Measurements from ENCODE around the gene RIPOR3. TPM values are rescaled to one million over a fixed set of nuclear protein-coding genes. Genes with fewer than 3 reads are reported as not detected.

Gene RIPOR3
- polyA plus RNA-seq, 1 of the 3 experiments (the other 2 are of a cell fraction), result 1.2 TPM

DNA sequence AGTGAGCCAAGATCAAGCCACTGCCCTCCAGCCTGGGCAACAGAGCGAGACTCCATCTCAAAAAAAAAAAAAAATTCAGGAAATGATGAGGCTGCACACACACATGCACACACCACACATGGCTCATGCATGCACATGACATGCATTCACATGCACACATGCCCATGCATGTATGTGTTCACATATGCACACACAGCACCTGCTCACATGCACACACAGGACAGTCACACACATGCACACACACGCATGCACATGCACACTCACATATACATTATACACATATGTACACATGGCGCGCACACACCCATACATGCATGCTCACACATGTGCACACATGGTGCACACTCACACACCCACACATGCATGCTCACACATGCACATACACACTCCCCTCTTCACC lies 22.5 kb downstream of the RIPOR3 start (continued):
- TF ChIP-seq, protein P1, sequence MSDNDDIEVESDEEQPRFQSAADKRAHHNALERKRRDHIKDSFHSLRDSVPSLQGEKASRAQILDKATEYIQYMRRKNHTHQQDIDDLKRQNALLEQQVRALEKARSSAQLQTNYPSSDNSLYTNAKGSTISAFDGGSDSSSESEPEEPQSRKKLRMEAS (IDR thresholded peaks at IDR 0.05; ENCODE audit: low read depth), result no peak
- TF ChIP-seq JUND (IDR thresholded peaks at IDR 0.05), result no peak

DNA sequence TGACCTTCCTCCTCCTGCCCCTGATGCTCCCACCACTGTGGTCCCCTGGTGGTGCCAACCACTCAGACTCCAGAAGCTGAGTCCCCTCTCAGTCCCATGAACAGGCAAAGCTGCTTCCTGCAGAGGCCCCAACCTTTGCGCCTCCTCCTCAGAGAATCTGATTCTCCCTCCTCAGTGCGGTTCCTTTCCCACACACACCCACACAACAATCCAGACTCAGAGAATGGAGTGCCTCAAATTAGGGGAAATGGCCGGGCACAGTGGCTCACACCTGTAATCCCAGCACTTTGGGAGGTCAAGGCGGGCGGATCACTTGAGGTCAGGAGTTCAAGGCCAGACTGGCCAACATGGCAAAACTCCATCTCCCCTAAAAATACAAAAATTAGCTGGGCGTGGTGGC lies 23.0 kb downstream of the RIPOR3 start:
- Histone ChIP-seq H3K79me2 (ENCODE audit: insufficient read depth) (no peaks in the 10 kb centered on the region), H2AFZ (ENCODE audit: low read depth) (no peak overlapping the region), H3K9me3 (no peaks in the 10 kb centered on the region), H3K27ac (ENCODE audit: low read depth in 2 of 2, low read length in 1 of 2) (no peak overlapping the region), H3K9me2 (no peaks in the 10 kb centered on the region), H3F3A (replicated peaks; ENCODE audit: insufficient read depth) (no peaks in the 10 kb centered on the region), H3K4me2 (no peak overlapping the region), H4K20me1 (ENCODE audit: insufficient read depth) (no peaks in the 10 kb centered on the region), H3K27me3 (ENCODE audit: insufficient read depth) (no peaks in the 10 kb centered on the region), H3K9ac (no peak overlapping the region), H3K4me3 (ENCODE audit: low read depth in 2 of 2, low read length in 1 of 2) (no peak overlapping the region), H3K36me3 (replicated peaks in 1 of 2; ENCODE audit: control insufficient read depth in 1 of 2, insufficient read depth in 2 of 2, low read length in 1 of 2) (no peaks in the 10 kb centered on the region), H3K4me1 (ENCODE audit: control insufficient read depth in 1 of 2, insufficient read depth in 2 of 2, low read depth in 1 of 2, low read length in 1 of 2) (peaks cover 0 to under 1% of the 10 kb centered on the region in 2 experiments; a peak in 1 of 4 replicates)
- no peak for DNase-seq
- ChIA-PET CTCF (no interaction called here), POLR2A (no interaction called here)
- TF ChIP-seq FOXM1 (IDR thresholded peaks at IDR 0.05; ENCODE audit: low read depth) (no peak), EZH2phosphoT487 (IDR thresholded peaks at IDR 0.05; ENCODE audit: borderline replicate concordance, low read depth) (no peak), FOSL2 (IDR thresholded peaks at IDR 0.05; ENCODE audit: borderline replicate concordance, low read depth) (no peak), YY1 (IDR thresholded peaks at IDR 0.05; ENCODE audit: low read depth) (no peak), JUND (IDR thresholded peaks at IDR 0.05) (no peak)
- TF ChIP-seq, protein P2, sequence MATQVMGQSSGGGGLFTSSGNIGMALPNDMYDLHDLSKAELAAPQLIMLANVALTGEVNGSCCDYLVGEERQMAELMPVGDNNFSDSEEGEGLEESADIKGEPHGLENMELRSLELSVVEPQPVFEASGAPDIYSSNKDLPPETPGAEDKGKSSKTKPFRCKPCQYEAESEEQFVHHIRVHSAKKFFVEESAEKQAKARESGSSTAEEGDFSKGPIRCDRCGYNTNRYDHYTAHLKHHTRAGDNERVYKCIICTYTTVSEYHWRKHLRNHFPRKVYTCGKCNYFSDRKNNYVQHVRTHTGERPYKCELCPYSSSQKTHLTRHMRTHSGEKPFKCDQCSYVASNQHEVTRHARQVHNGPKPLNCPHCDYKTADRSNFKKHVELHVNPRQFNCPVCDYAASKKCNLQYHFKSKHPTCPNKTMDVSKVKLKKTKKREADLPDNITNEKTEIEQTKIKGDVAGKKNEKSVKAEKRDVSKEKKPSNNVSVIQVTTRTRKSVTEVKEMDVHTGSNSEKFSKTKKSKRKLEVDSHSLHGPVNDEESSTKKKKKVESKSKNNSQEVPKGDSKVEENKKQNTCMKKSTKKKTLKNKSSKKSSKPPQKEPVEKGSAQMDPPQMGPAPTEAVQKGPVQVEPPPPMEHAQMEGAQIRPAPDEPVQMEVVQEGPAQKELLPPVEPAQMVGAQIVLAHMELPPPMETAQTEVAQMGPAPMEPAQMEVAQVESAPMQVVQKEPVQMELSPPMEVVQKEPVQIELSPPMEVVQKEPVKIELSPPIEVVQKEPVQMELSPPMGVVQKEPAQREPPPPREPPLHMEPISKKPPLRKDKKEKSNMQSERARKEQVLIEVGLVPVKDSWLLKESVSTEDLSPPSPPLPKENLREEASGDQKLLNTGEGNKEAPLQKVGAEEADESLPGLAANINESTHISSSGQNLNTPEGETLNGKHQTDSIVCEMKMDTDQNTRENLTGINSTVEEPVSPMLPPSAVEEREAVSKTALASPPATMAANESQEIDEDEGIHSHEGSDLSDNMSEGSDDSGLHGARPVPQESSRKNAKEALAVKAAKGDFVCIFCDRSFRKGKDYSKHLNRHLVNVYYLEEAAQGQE (IDR thresholded peaks at IDR 0.05; ENCODE audit: low read depth, low read length), result no peak
- TF ChIP-seq, protein P3, sequence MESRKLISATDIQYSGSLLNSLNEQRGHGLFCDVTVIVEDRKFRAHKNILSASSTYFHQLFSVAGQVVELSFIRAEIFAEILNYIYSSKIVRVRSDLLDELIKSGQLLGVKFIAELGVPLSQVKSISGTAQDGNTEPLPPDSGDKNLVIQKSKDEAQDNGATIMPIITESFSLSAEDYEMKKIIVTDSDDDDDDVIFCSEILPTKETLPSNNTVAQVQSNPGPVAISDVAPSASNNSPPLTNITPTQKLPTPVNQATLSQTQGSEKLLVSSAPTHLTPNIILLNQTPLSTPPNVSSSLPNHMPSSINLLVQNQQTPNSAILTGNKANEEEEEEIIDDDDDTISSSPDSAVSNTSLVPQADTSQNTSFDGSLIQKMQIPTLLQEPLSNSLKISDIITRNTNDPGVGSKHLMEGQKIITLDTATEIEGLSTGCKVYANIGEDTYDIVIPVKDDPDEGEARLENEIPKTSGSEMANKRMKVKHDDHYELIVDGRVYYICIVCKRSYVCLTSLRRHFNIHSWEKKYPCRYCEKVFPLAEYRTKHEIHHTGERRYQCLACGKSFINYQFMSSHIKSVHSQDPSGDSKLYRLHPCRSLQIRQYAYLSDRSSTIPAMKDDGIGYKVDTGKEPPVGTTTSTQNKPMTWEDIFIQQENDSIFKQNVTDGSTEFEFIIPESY (IDR thresholded peaks at IDR 0.05; ENCODE audit: borderline replicate concordance, low read depth), result no peak
- TF ChIP-seq, protein P4, sequence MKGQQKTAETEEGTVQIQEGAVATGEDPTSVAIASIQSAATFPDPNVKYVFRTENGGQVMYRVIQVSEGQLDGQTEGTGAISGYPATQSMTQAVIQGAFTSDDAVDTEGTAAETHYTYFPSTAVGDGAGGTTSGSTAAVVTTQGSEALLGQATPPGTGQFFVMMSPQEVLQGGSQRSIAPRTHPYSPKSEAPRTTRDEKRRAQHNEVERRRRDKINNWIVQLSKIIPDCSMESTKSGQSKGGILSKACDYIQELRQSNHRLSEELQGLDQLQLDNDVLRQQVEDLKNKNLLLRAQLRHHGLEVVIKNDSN (IDR thresholded peaks at IDR 0.05; ENCODE audit: borderline replicate concordance, low read depth), result no peak
- TF ChIP-seq, protein P5, sequence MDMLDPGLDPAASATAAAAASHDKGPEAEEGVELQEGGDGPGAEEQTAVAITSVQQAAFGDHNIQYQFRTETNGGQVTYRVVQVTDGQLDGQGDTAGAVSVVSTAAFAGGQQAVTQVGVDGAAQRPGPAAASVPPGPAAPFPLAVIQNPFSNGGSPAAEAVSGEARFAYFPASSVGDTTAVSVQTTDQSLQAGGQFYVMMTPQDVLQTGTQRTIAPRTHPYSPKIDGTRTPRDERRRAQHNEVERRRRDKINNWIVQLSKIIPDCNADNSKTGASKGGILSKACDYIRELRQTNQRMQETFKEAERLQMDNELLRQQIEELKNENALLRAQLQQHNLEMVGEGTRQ (IDR thresholded peaks at IDR 0.05; ENCODE audit: borderline replicate concordance, low read depth, low read length), result no peak
- TF ChIP-seq, protein P6, sequence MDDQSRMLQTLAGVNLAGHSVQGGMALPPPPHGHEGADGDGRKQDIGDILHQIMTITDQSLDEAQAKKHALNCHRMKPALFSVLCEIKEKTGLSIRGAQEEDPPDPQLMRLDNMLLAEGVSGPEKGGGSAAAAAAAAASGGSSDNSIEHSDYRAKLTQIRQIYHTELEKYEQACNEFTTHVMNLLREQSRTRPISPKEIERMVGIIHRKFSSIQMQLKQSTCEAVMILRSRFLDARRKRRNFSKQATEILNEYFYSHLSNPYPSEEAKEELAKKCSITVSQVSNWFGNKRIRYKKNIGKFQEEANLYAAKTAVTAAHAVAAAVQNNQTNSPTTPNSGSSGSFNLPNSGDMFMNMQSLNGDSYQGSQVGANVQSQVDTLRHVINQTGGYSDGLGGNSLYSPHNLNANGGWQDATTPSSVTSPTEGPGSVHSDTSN (IDR thresholded peaks at IDR 0.05), result no peak
- WGBS (ENCODE audit: low lambda C conversion rate), result 96% methylated on average over 5 of the region's 6 CpGs

Measured in SK-N-SH (cell line).